GM23248 (cell line): ENCODE results near the gene KLKB1.

ENCODE experiments used
- EZH2 ChIP-seq: fragments of 200-600 bp; sonication (generic); IDR thresholded peaks from 2 replicates; pipeline ENCODE4 v1.6.1; 2018; ENCODE audit warnings: antibody characterized with exemption, mild to moderate bottlenecking; ENCODE audit not compliant: insufficient read depth, poor library complexity, severe bottlenecking
- EZH2phosphoT487 ChIP-seq: fragments of 200-600 bp; sonication (generic); IDR thresholded peaks from 2 replicates; pipeline ENCODE4 v1.6.1; 2018; ENCODE audit warnings: antibody characterized with exemption, moderate library complexity, mild to moderate bottlenecking, low read depth; ENCODE audit not compliant: insufficient read depth

GRCh38 chr4:186265683-186266652 is 38.7 kb downstream of the KLKB1 start, which contains the start of gene F11:
- TF ChIP-seq EZH2 (no peak), EZH2phosphoT487 (no peak)
